AG10803 (cell line): ENCODE results near the gene MMP7.

ENCODE experiments used
- DNase-seq: peaks from one replicate; pipeline ENCODE4 v3.0.0; 2010; ENCODE audit warnings: low read depth
- H3K4me3 ChIP-seq: 2 replicates; pipeline ENCODE4 v1.5.1; 2011; ENCODE audit warnings: mild to moderate bottlenecking, low read length, control low read depth
- CTCF ChIP-seq: conservative IDR thresholded peaks from 2 replicates; pipeline ENCODE4 v1.5.1; 2011; ENCODE audit warnings: mild to moderate bottlenecking, low read length, control low read depth, inconsistent platforms

The MMP7 gene

DNA sequence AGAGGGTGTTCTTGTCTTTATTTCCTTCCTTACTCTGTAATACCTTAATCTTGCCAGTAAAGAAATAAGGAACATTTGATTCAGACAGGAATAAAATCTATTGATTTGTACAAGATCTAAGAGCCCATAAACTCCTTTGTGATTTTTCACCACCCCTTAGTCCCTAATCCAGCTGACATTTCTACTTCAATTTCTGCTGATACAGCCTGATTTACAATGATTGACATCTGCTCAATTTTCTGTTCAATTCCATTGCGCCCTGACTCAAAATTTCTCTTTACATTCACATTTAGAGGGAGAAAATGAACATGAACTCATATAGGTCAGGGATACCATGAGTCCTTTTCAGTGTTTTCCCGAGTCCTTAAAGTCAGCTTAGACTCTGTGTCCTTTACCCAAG lies 50.8 kb downstream of the MMP7 start:
- no peak for TF ChIP-seq CTCF
- no peak for DNase-seq
- no peak overlapping the region for H3K4me3 ChIP-seq

- DNase-seq: peak; percentile 20
- TF ChIP-seq CTCF: no peak
- no peak overlapping the region for H3K4me3 ChIP-seq
Observed at GRCh38 chr11:102478673-102479299, 51.8 kb downstream of the MMP7 start.

- DNase-seq: no peak
- H3K4me3 ChIP-seq: no peak overlapping the region
- TF ChIP-seq CTCF: no peak
Observed at GRCh38 chr11:102476812-102477211, 53.7 kb downstream of the MMP7 start.

DNA sequence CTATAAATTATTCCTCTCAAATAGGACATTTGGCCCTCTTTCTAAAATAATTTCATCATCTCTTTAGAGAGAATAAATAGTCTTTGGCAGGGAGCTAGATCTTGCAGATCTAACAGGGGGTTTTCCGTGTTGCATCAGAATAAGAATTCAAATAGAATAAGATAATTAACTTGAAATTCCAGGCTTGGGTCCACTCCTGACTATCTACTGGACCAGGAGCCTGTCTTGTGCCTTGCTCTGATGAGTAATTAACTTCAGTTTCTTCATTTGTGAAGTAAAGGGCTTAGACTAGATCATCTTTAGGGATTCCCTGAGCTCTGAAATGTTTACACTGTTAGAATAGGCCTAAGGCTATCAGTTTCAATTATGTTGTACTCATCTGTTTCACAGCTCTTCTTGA lies 54.5 kb downstream of the MMP7 start:
- no peak overlapping the region for H3K4me3 ChIP-seq
- peak; percentile 28 for DNase-seq
- TF ChIP-seq CTCF: no peak

- TF ChIP-seq CTCF: no peak
- no peak overlapping the region for H3K4me3 ChIP-seq
- DNase-seq: no peak
Observed at GRCh38 chr11:102473543-102473942, 57.0 kb downstream of the MMP7 start.

DNA sequence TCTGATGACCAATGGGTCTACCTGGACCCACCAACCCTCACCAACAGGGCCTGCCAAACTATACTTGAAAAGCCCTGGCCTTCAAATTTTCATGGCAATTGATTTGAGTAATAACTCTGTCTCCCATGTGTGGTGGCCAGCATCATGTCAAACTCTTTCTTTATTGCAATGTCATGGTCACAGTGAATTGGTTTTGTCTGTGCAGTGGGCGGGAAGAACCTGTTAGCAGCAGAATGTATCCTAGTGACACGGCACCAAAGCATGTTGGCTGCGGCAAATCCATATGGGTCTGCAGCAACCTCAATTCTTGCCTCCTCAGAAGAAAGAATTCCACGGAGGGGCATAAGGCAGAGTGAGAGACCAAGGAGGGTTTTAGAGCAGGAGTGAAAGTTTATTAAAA lies 58.4 kb downstream of the MMP7 start:
- TF ChIP-seq CTCF: no peak
- no peak overlapping the region for H3K4me3 ChIP-seq
- no peak for DNase-seq

DNA sequence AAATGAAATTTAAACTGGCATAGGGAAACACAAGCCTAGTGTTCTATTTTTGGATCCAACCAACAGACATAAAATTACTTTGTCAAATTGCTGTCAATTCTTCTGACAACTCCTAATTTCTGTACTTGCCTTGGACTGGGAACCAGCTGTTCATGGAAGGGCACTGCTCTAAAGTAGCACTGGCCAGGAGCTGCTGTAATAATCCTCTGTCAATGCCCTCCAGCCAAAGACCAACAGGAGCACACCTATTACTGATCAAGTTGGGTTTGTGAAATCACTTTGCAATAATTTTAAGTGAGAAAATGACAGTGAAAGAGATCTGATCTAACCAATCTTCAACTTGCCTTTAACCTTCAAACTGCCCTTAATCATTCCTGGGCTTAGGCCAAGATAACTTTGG lies 59.1 kb downstream of the MMP7 start:
- TF ChIP-seq CTCF: no peak
- H3K4me3 ChIP-seq: no peak overlapping the region
- no peak for DNase-seq
